ENCODE measurements around the gene ZNF891. TPM values are rescaled to one million over a fixed set of nuclear protein-coding genes. Genes with fewer than 3 reads are reported as not detected.
A peak's percentile ranks its signal among the peaks of the same experiment; 100 is the strongest.

Gene ZNF891
- total and polyA plus RNA-seq, 2 donors (not counting 1 experiment from before 2014, with no cell fraction given): 0.52 to 1.2 TPM

DNA sequence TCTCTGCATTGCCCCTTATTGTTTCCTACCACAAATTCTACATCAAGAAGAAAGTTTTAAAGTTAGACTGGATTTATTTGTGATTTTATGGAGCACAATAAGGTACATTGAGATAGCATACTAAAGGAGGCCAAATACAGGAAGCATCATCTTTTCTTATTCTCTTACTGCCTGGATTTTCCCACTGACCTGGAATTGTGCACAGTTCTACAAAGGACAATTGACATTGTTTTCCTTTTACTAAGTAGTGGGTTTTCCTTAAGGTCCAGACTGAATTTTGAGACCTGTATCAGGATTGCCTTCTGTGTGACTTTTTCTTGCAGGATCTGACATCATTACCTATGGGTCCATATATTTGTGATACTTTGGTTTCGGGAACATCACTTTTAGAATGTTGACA is 68.1 kb downstream of the ZNF891 start:
- H3K4me1 ChIP-seq (ENCODE audit: control insufficient read depth, extremely low read depth, insufficient read depth, low read length): no peaks in the 10 kb centered on the region
- H3K36me3 ChIP-seq (ENCODE audit: control insufficient read depth, insufficient read depth, low read length): no peaks in the 10 kb centered on the region
- H3K4me3 ChIP-seq (replicated peaks in 1 of 4; ENCODE audit: control extremely low read depth in 1 of 4, insufficient read depth in 1 of 4, low read depth in 3 of 4, low read length in 4 of 4): no peak overlapping the region
- H4K20me1 ChIP-seq (ENCODE audit: control insufficient read depth, extremely low read depth, insufficient read depth, low read length): no peaks in the 10 kb centered on the region
- H3K4me2 ChIP-seq (ENCODE audit: extremely low read depth, insufficient read depth, low read length): no peak overlapping the region
- no peak for DNase-seq (ENCODE audit: low read depth in 2 of 2)
- no peak overlapping the region for H3K27ac ChIP-seq (ENCODE audit: insufficient read depth, low read length)
- H3K79me2 ChIP-seq (ENCODE audit: control insufficient read depth, insufficient read depth, low read length): no peaks in the 10 kb centered on the region
- H2AFZ ChIP-seq (ENCODE audit: low read length): no peak overlapping the region
- H3K9me3 ChIP-seq (ENCODE audit: control insufficient read depth, insufficient read depth, low read depth, low read length): peaks cover 12% of the 10 kb centered on the region
- TF ChIP-seq EZH2 (IDR thresholded peaks at IDR 0.05; ENCODE audit: low read length, missing control alignments): no peak
- TF ChIP-seq, protein P1, sequence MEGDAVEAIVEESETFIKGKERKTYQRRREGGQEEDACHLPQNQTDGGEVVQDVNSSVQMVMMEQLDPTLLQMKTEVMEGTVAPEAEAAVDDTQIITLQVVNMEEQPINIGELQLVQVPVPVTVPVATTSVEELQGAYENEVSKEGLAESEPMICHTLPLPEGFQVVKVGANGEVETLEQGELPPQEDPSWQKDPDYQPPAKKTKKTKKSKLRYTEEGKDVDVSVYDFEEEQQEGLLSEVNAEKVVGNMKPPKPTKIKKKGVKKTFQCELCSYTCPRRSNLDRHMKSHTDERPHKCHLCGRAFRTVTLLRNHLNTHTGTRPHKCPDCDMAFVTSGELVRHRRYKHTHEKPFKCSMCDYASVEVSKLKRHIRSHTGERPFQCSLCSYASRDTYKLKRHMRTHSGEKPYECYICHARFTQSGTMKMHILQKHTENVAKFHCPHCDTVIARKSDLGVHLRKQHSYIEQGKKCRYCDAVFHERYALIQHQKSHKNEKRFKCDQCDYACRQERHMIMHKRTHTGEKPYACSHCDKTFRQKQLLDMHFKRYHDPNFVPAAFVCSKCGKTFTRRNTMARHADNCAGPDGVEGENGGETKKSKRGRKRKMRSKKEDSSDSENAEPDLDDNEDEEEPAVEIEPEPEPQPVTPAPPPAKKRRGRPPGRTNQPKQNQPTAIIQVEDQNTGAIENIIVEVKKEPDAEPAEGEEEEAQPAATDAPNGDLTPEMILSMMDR (conservative IDR thresholded peaks at IDR 0.05 in 1 of 2, IDR thresholded peaks at IDR 0.05 in 1 of 2; ENCODE audit: low read depth in 1 of 2, low read length in 2 of 2): no peak
- H3K27me3 ChIP-seq (ENCODE audit: control insufficient read depth, insufficient read depth, low read length): no peaks in the 10 kb centered on the region
- H3K9ac ChIP-seq (ENCODE audit: insufficient read depth, low read length): no peak overlapping the region

DNA sequence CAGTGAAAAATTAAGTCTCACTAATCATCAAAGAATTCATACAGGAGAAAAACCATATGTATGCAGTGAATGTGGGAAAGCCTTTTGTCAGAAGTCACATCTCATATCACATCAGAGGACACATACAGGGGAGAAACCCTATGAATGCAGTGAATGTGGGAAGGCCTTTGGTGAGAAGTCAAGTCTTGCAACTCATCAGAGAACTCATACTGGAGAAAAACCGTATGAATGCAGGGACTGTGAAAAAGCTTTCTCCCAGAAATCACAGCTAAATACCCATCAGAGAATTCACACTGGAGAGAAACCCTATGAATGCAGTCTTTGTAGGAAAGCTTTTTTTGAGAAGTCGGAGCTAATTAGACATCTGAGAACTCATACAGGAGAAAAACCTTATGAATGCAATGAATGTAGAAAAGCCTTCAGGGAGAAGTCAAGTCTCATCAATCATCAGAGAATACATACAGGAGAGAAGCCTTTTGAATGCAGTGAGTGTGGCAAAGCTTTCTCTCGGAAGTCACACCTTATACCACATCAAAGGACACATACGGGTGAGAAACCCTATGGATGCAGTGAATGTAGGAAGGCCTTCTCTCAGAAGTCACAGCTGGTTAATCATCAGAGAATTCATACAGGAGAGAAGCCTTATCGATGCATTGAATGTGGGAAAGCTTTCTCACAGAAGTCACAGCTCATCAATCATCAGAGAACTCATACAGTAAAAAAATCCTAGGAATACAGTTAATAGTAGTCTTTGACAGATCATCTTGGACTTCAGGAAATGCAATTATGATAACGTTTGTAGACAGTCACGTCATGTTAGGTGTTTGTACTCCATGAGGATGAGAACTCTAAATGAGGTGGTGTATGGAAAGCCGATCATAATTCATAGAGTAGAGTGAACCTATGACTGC is 71.6 kb downstream of the ZNF891 start:
- DNase-seq (ENCODE audit: low read depth in 2 of 2): peak in 1 of 2 donors; percentile 15
- Histone ChIP-seq H3K4me3 (replicated peaks in 1 of 4; ENCODE audit: control extremely low read depth in 1 of 4, insufficient read depth in 1 of 4, low read depth in 3 of 4, low read length in 4 of 4) (no peak overlapping the region), H3K4me2 (ENCODE audit: extremely low read depth, insufficient read depth, low read length) (no peak overlapping the region), H3K79me2 (ENCODE audit: control insufficient read depth, insufficient read depth, low read length) (no peaks in the 10 kb centered on the region), H3K27ac (ENCODE audit: insufficient read depth, low read length) (no peak overlapping the region), H3K4me1 (ENCODE audit: control insufficient read depth, extremely low read depth, insufficient read depth, low read length) (no peaks in the 10 kb centered on the region), H3K9me3 (ENCODE audit: control insufficient read depth, insufficient read depth, low read depth, low read length) (peaks cover 16% of the 10 kb centered on the region), H3K27me3 (ENCODE audit: control insufficient read depth, insufficient read depth, low read length) (no peaks in the 10 kb centered on the region), H4K20me1 (ENCODE audit: control insufficient read depth, extremely low read depth, insufficient read depth, low read length) (no peaks in the 10 kb centered on the region), H3K9ac (ENCODE audit: insufficient read depth, low read length) (no peak overlapping the region), H2AFZ (ENCODE audit: low read length) (no peak overlapping the region), H3K36me3 (ENCODE audit: control insufficient read depth, insufficient read depth, low read length) (no peaks in the 10 kb centered on the region)
- TF ChIP-seq EZH2 (IDR thresholded peaks at IDR 0.05; ENCODE audit: low read length, missing control alignments): no peak
- TF ChIP-seq, protein P1 (conservative IDR thresholded peaks at IDR 0.05 in 1 of 2, IDR thresholded peaks at IDR 0.05 in 1 of 2; ENCODE audit: low read depth in 1 of 2, low read length in 2 of 2): no peak

DNA sequence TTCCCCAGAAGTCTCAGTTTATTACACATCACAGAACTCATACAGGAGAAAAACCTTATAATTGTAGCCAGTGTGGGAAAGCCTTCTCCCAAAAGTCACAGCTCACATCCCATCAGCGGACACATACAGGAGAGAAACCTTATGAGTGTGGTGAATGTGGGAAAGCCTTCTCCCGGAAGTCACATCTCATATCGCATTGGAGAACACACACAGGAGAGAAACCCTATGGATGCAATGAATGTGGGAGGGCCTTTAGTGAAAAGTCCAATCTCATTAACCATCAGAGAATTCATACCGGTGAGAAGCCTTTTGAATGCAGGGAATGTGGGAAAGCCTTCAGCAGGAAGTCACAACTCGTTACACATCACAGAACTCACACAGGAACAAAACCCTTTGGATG is 72.6 kb downstream of the ZNF891 start:
- Histone ChIP-seq H3K36me3 (ENCODE audit: control insufficient read depth, insufficient read depth, low read length) (no peaks in the 10 kb centered on the region), H2AFZ (ENCODE audit: low read length) (no peak overlapping the region), H3K4me1 (ENCODE audit: control insufficient read depth, extremely low read depth, insufficient read depth, low read length) (no peaks in the 10 kb centered on the region), H3K9me3 (ENCODE audit: control insufficient read depth, insufficient read depth, low read depth, low read length) (peaks cover 16% of the 10 kb centered on the region), H3K27me3 (ENCODE audit: control insufficient read depth, insufficient read depth, low read length) (no peaks in the 10 kb centered on the region), H3K79me2 (ENCODE audit: control insufficient read depth, insufficient read depth, low read length) (no peaks in the 10 kb centered on the region), H3K9ac (ENCODE audit: insufficient read depth, low read length) (no peak overlapping the region), H4K20me1 (ENCODE audit: control insufficient read depth, extremely low read depth, insufficient read depth, low read length) (no peaks in the 10 kb centered on the region), H3K4me3 (replicated peaks in 1 of 4; ENCODE audit: control extremely low read depth in 1 of 4, insufficient read depth in 1 of 4, low read depth in 3 of 4, low read length in 4 of 4) (no peak overlapping the region), H3K4me2 (ENCODE audit: extremely low read depth, insufficient read depth, low read length) (no peak overlapping the region), H3K27ac (ENCODE audit: insufficient read depth, low read length) (no peak overlapping the region)
- TF ChIP-seq, protein P1 (conservative IDR thresholded peaks at IDR 0.05 in 1 of 2, IDR thresholded peaks at IDR 0.05 in 1 of 2; ENCODE audit: low read depth in 1 of 2, low read length in 2 of 2): no peak
- TF ChIP-seq EZH2 (IDR thresholded peaks at IDR 0.05; ENCODE audit: low read length, missing control alignments): no peak
- DNase-seq (ENCODE audit: low read depth in 2 of 2): peak in 1 of 2 donors; percentile 25

Other genes starting within 250 kb of the ZNF891 start
- 21.6 and 28.2 TPM in 2 replicates for gene CHFR, start 242.7 kb downstream of the ZNF891 start, total RNA-seq
- gene CHFR, start 242.7 kb downstream of the ZNF891 start, polyA plus RNA-seq: 19.1 and 24.3 TPM in 2 replicates
- 9.2 and 15.2 TPM in 2 replicates for gene ZNF605, start 174.0 kb downstream of the ZNF891 start, total RNA-seq
- gene ZNF605, start 174.0 kb downstream of the ZNF891 start, polyA plus RNA-seq: 6.4 and 9.7 TPM in 2 replicates
- 9.4 and 12.8 TPM in 2 replicates for gene ZNF26, start 143.9 kb downstream of the ZNF891 start, total RNA-seq
- gene ZNF26, start 143.9 kb downstream of the ZNF891 start, polyA plus RNA-seq: 3.7 and 4.9 TPM in 2 replicates
- 25.4 and 27.2 TPM in 2 replicates for gene ZNF84, start 92.8 kb downstream of the ZNF891 start, total RNA-seq
- gene ZNF84, start 92.8 kb downstream of the ZNF891 start, polyA plus RNA-seq: 13.0 and 17.9 TPM in 2 replicates
- gene ZNF140, start 49.4 kb downstream of the ZNF891 start, total RNA-seq: 38.0 and 54.8 TPM in 2 replicates
- gene ZNF140, start 49.4 kb downstream of the ZNF891 start, polyA plus RNA-seq: 15.6 and 17.4 TPM in 2 replicates
- gene ZNF10, start 353 bp upstream of the ZNF891 start, total RNA-seq: 9.2 and 12.1 TPM in 2 replicates
- gene ZNF10, start 353 bp upstream of the ZNF891 start, polyA plus RNA-seq: 2.7 and 3.7 TPM in 2 replicates
- gene ZNF268, start 51.2 kb upstream of the ZNF891 start, total RNA-seq: 28.6 and 30.0 TPM in 2 replicates
- 11.6 and 12.3 TPM in 2 replicates for gene ZNF268, start 51.2 kb upstream of the ZNF891 start, polyA plus RNA-seq
- not detected in 2 replicates for gene ANHX, start 105.6 kb upstream of the ZNF891 start, total RNA-seq
- gene ANHX, start 105.6 kb upstream of the ZNF891 start, polyA plus RNA-seq: not detected in 2 replicates

Measured in fibroblast of lung (primary cell).